ENCODE data around the gene OR52N5. TPM values are rescaled to one million over a fixed set of nuclear protein-coding genes. Genes with fewer than 3 reads are reported as not detected.

Gene OR52N5
- total RNA-seq, 1 donor from 2014 or later, result not detected

Other genes starting within 250 kb of the OR52N5 start
- not detected for gene OR52H1, start 234.8 kb downstream of the OR52N5 start, total RNA-seq
- gene OR52B6, start 202.5 kb downstream of the OR52N5 start, total RNA-seq, result not detected
- 2.1 TPM for gene TRIM6, start 186.7 kb downstream of the OR52N5 start, total RNA-seq
- 8.6 TPM for gene TRIM34, start 158.4 kb downstream of the OR52N5 start, total RNA-seq
- gene TRIM5, start 98.3 kb downstream of the OR52N5 start, total RNA-seq, result 39.8 TPM
- gene TRIM22, start 93.6 kb downstream of the OR52N5 start, total RNA-seq, result 43.9 TPM
- not detected for gene OR56B1, start 46.9 kb downstream of the OR52N5 start, total RNA-seq
- gene OR52N4, start 29.1 kb downstream of the OR52N5 start, total RNA-seq, result not detected
- not detected for gene OR52N1, start 7.9 kb upstream of the OR52N5 start, total RNA-seq
- gene OR52N2, start 25.6 kb upstream of the OR52N5 start, total RNA-seq, result not detected
- gene OR52E6, start 58.5 kb upstream of the OR52N5 start, total RNA-seq, result not detected
- gene OR52E8, start 74.3 kb upstream of the OR52N5 start, total RNA-seq, result not detected
- not detected for gene OR52E4, start 97.3 kb upstream of the OR52N5 start, total RNA-seq
- not detected for gene OR52E5, start 109.9 kb upstream of the OR52N5 start, total RNA-seq
- gene OR56A3, start 158.9 kb upstream of the OR52N5 start, total RNA-seq, result not detected
- gene OR56A5, start 185.1 kb upstream of the OR52N5 start, total RNA-seq, result not detected
- gene OR52L1, start 203.6 kb upstream of the OR52N5 start, total RNA-seq, result not detected
- gene OR56A4, start 223.6 kb upstream of the OR52N5 start, total RNA-seq, result 0.06 TPM
- 0.03 TPM for gene OR56A1, start 247.4 kb upstream of the OR52N5 start, total RNA-seq